Measurements from ENCODE around the gene CADPS. TPM values are rescaled to one million over a fixed set of nuclear protein-coding genes. Genes with fewer than 3 reads are reported as not detected.
A peak's percentile ranks its signal among the peaks of the same experiment; 100 is the strongest.
"Not testable (repeated sequence)": the region's sequence is repeated elsewhere in the genome, so short reads cannot be mapped to it uniquely, and the experiment has no call there.

Gene CADPS
- total RNA-seq, 1 experiment from 2014 or later = 0.17 TPM

GRCh38 chr3:62600033-62600432 is 275.2 kb downstream of the CADPS start:
- no peak for DNase-seq (ENCODE audit: low spot score)

- no peak for DNase-seq (ENCODE audit: low spot score)
Measured at GRCh38 chr3:62597491-62597890, 277.7 kb downstream of the CADPS start.

GRCh38 chr3:62592408-62592807 is 282.8 kb downstream of the CADPS start:
- no peak for DNase-seq (ENCODE audit: low spot score)

- DNase-seq (ENCODE audit: low spot score) = no peak
Measured at GRCh38 chr3:62589078-62589477, 286.1 kb downstream of the CADPS start.

GRCh38 chr3:62587579-62588031 is 287.6 kb downstream of the CADPS start:
- DNase-seq (ENCODE audit: low spot score) = peak; percentile 74

- peak; percentile 33 for DNase-seq (ENCODE audit: low spot score)
Measured at GRCh38 chr3:62587169-62587568, 288.0 kb downstream of the CADPS start.

- DNase-seq (ENCODE audit: low spot score) = no peak
Measured at GRCh38 chr3:62586356-62586755, 288.9 kb downstream of the CADPS start.

GRCh38 chr3:62585861-62586260 is 289.4 kb downstream of the CADPS start:
- no peak for DNase-seq (ENCODE audit: low spot score)

- DNase-seq (ENCODE audit: low spot score) = no peak
Measured at GRCh38 chr3:62584636-62585035, 290.6 kb downstream of the CADPS start.

- DNase-seq (ENCODE audit: low spot score) = no peak
Measured at GRCh38 chr3:62582495-62583172, 292.6 kb downstream of the CADPS start.

GRCh38 chr3:62580485-62580884 is 294.7 kb downstream of the CADPS start:
- not testable (repeated sequence) for DNase-seq (ENCODE audit: low spot score)

- DNase-seq (ENCODE audit: low spot score) = no peak
Measured at GRCh38 chr3:62577153-62577552, 298.1 kb downstream of the CADPS start.

GRCh38 chr3:62574266-62574898 is 300.8 kb downstream of the CADPS start:
- DNase-seq (ENCODE audit: low spot score) = no peak

- DNase-seq (ENCODE audit: low spot score) = no peak
Measured at GRCh38 chr3:62571916-62572315, 303.3 kb downstream of the CADPS start.

- no peak for DNase-seq (ENCODE audit: low spot score)
Measured at GRCh38 chr3:62570888-62571287, 304.3 kb downstream of the CADPS start.

GRCh38 chr3:62569609-62570008 is 305.6 kb downstream of the CADPS start:
- no peak for DNase-seq (ENCODE audit: low spot score)

GRCh38 chr3:62567097-62568021 is 307.9 kb downstream of the CADPS start:
- DNase-seq (ENCODE audit: low spot score) = peak; percentile 54

GRCh38 chr3:62566022-62566557 is 309.1 kb downstream of the CADPS start:
- DNase-seq (ENCODE audit: low spot score) = no peak

- DNase-seq (ENCODE audit: low spot score) = no peak
Measured at GRCh38 chr3:62562596-62562995, 312.6 kb downstream of the CADPS start.

- DNase-seq (ENCODE audit: low spot score) = no peak
Measured at GRCh38 chr3:62562017-62562416, 313.2 kb downstream of the CADPS start.

- peak; percentile 36 for DNase-seq (ENCODE audit: low spot score)
Measured at GRCh38 chr3:62559831-62560445, 315.3 kb downstream of the CADPS start.
